GM21723 (cell line): Measurements from ENCODE around the gene MEF2C.
"Not testable (repeated sequence)": the region's sequence is repeated elsewhere in the genome, so short reads cannot be mapped to it uniquely, and the experiment has no call there.

ENCODE experiments used
- ATAC-seq: cut with Tn5 transposase; IDR thresholded peaks from one replicate; pipeline ENCODE4 v1.9.1; 2021; ENCODE audit warnings: mild to moderate bottlenecking, moderate library complexity; ENCODE audit not compliant: unreplicated experiment

The MEF2C gene

DNA sequence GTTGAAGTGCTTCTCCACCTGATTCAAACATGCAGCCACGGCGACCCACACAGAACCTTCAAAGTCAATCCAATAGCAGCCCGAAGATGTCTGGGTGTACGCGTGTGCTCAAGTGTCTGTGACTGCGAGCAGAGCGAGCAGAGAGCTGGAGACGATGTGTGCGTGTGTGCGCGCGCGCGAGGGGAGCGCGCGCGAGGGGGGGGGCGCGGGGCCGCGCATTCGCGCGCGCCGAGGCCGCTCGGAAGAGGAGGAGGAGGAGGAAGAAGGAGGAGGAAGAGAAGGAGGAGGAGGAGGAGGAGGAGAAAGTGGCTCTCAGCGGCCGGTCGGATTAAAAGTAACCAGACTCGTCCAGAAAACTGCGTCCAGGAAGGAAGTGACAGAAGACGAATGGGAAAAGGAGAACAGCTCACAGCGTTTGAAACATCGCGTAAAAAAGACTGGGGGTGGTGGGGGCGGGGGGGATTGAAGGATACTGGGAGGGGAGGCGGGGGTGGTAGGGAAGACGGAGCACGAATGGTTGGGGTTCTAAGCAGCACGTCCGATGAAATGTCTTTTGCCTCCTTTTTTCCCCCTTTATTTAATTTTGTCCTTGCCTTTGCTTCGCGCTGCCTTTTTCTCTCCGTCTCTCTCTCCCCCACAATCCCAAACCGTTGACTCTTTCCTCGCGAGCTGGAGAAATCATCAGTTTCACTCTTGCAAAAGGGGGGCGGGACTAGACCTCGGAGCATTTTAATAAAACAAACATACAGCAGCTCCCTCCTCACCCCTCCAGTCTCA is at the start of gene MEF2C:
TSS of gene MEF2C (minus strand) at position 126 of the 777 bp plus-strand sequence. CDS start 59,396 bp downstream, outside the sequence.
- peak; percentile 40 for ATAC-seq

DNA sequence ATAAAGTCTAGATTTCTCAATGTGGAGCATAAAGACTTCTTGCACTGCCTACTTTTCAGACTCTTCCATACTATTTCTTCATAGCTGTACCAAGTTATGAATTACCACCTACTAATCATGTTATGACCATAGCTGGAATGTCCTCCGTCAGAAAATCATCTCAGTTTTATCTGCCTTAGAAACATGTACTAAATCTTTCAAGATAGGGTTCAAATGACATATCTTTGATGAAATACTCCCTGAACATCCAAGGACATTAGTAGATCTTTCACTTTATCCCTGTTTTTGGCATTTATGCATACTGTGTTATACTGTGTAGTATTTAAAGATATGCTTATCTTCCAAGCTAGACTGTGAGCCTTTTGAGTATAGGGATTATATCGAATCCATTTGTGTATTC is 49.6 kb upstream of the MEF2C start:
- no peak for ATAC-seq

DNA sequence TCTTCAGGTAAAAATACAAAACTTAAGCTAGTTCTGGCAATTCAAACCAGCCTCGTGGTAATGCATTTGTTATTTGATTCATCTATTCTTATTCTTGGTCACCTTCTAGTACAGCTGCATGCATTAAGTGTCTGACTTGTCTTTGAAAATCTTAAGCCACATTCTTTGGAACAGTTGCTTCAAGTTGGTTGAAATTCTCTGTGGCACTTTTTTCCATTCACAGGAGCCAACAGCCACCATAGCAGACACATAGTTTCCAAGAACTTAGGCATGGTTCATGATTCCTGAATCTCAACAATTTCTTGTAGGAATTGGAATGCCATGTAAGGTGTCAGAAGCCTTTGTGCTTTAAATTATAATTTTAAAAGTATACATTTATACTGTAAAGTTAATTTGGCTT is 47.4 kb upstream of the MEF2C start:
- ATAC-seq = no peak

DNA sequence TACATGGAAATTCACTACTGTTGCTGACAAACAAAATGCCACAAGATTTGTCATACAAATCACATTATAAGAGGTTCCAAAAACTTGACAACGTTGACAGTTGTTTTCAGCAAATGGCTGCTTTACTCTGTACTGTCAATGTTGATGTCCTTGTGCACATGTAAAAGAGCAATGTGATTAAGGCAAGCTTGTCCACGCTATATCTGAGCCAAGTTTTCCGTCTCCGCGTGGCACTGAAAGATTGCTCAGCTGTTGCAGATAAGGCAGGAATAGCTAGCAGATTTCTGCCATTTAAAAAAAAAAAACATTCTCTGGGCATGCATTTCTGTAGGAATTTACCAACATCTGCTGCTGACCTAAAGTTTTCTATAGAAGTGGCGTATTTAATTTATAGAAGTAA is 46.4 kb upstream of the MEF2C start:
- ATAC-seq = no peak

DNA sequence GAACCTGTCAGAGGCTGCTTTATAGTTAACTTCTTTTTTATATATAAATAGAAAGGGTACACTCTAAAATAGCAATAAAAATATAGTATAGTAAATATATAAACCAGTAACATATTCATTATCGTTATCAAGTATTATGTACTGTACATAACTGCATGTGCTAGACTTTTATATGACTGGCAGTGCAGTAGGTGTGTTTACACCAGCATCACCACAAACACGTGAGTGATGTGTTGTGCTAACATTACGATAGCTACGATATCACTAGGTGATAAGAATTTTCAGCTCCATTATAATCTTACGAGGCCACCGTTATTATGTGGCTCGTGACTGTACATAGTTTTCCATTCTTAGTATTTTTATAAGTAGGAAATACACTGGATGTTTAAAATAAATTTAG is 43.8 kb upstream of the MEF2C start:
- ATAC-seq = no peak

DNA sequence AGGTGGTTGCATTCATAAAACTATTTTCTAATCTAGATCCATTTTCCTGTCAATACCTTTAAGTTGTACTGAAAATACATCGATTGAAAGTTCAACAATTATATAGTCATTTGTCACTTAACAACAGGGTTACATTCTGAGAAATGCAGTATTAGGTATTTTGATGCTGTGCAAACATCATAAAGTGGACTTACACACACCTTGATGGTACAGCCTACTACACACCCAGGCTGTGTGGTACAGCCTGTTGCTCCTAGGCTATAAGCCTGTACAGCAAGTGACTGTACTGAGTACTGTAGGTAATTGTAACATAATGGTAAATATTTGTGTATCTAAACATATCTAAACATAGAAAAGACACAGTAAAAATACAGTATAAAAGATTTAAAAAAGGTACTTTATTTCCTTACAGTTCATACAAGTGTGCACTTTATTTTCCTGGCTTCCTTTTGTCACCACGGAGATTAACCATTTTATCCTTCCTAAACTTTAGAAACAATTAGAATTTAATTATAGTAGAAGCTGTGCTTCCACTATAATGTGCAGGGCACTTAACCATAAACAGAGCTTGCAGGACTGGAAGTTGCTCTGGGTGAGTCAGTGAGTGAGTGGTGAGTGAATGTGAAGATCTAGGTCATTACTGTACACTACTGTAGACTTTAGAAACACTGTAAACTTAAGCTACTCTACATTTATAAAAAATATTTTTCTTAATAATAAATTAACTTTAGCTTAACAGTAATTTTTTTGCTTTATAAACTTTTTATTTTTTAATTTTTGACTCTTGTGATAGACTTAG is 42.9 kb upstream of the MEF2C start:
- ATAC-seq = no peak

DNA sequence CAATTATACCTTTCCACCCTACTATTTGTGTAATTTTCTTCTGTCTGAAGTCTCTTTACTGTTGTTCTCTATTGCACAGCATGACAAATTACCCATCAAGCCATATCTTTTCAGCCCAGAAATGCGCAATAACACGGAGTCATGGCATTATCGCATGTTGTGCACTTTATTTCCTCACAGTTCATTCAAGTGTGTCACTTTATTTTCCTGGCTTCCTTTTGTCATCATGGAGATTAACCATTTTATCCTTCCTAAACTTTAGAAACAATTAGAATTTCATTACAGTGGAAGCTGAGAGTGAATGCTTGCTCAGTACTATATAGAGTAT is 41.3 kb upstream of the MEF2C start:
- ATAC-seq = no peak

DNA sequence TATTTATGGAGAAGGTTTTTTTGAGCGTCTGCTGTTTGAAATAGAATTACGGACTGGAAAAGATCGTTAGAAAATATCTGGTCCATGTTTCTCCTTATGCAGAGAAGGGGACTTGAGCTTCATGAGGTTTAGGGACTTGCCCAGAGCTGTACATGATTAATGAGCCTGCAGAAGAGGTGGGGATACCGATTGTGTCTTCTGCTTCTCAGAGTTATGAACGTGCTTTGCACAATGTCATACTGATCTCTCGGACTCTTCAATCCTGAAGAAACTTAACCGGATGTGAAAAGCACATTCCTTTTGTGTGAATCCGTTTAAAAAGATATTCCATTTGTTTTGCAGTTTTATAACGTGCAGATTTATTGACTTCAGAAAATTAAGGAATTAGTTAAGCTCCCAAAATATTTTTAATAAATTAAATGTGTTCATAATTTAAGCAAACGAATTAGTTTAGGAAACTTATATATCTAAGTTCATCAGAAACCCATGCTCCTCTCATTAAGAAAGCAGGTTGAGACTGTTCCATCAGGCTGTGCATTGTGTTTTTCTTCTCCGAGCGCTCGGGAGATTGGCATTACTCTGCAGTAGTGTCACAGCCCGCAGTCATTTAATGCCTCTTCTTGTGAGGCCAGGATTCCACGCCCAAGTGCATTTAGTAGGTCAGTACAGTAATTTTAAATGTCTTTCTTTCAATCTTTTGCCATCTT is 40.8 kb upstream of the MEF2C start:
- ATAC-seq = no peak

DNA sequence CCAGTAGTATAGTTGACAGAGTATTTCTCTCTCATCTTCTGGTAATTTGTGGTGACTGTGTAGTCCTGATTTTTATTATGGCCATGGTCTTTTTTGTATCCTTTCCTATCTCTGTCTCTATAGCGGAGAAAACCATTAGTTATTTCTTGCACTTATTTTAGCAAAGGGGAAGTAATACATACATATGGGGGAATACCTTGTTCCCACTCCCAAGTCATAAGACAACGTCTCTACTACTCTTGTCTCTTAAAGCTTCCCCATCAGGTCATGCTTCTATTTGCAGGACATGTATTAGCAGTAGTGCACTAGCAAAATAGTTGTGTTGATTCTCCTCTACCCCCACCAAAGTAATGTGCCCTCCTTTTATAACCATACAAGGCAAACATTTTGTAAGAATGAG is 29.8 kb upstream of the MEF2C start:
- not testable (repeated sequence) for ATAC-seq

DNA sequence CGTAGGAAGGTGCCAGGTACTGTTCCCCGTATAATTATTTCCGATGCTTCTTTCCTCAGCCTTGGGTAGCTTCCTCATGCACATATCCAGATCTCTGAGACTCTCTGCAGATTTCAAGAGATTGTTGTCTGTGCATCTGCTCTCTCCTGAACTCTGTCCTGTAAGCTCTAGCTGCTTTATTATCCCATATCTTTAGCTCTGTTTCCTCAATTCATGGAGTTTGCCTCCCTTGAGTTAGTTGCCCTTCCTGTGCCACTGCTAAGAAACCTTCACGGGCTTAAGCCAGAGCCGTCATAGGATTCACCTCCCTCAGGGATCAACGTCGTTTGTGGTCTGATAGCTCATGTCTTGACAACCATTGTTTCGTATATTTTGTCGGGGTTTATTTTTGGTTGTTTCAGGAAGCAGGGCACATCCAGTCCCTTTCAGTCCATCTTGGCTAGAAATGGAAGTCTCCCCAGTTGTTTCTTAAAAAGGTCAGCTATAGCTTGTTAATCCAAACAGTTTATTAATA is 28.1 kb upstream of the MEF2C start:
- ATAC-seq = not testable (repeated sequence)

DNA sequence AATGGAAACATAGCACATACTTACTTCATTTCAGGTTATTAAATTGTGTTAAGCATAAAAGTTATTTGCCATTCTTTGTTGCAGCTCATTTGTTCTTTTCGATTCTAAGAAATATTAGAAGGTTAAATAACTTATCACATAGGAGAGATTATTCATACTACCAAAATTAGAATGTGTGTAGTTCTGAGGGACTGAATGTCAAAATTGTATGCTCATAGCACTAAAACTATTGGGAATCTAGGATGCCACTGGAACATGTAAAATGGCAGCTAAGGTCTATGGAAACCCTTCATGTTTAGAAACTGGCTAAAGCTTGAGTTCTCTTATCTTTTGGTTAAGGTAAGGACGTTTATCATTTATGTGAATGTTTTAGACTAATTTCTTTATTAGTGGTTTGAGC is 21.5 kb upstream of the MEF2C start:
- ATAC-seq = not testable (repeated sequence)

DNA sequence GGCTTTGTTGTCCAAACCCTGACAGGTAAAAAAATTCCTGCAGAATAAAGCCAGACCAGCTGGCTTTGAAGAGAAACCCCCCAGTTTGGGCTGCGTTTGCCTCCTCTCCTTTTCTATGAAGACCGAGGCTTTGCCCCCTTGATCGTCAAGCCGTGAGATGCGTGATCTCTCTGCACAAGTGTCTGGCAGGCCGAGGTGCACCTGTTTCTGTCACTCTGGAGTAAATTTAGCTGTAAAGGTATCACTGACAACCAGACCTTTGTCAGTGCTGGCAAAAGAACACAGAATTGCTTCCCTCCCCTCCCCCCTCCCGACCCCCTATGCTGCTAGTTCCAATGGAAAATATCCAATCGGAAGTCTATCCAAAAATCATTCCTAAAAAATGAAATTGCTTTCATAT is 21.0 kb upstream of the MEF2C start:
- ATAC-seq = not testable (repeated sequence)

DNA sequence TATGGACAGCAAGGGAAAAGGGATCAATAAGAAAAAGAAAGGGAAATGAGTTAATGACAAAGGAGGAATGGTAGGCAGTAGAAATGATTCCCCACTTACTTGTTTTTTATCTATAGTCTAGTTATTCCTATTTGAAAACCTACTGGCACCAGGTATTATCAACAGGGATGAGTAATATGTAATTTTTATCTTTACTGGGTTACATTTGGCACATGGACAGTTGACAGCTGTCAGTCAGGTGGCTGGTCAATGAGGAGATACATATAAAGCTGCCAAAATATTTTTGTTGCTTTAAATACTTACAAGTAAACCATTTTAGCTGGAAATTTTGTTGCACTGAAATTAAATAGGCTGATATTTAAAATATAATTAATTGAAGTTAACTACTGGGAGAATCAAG is 18.1 kb upstream of the MEF2C start:
- ATAC-seq = not testable (repeated sequence)

DNA sequence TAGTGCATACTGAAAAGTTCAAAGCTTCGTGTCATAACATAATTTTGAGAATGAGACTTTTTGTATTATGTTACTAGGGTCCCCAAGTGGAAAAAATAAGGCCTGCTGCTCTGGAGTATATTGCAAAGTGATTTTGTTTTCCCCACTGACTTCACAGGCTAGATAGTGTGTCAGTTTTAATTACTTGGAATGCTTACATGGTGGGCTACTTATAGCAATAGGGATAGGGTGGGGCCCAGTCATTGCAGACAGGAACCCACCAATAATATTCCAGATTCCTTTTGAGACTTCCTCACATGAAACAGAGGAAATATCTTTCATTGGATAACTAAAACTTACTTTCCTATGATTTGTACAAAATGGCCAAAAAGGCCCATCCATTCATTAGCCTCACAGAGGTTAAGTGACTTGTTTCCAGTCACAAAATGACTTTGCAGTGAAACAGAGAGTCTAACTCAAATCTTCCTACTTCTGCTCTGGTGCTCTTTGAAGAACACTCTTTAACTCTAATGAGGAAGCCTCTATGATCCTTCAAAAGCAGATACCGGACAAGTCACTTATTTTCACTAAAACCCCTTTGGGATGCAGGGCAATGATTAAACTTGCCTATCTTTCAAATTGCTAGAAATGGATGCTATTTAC is 16.2 kb upstream of the MEF2C start:
- no peak for ATAC-seq

DNA sequence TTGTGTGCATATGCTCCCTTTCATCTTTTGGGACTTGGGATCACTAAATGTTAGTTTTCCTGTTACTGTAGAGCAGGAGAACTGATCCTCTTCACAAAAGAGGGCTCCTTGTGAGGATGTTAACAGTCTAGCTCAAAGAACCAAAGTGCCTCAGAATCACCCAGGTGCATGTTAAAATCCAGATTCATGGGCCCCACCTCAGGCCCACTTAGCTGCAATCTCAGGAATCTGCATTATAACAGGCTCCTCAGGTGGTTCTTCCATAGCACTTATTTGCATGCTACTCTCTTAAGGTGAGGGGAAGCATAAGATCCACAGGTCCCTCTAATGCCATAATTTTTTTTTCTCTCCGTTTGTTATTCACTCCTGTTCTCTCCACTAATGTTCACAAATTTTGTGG is 14.8 kb upstream of the MEF2C start:
- no peak for ATAC-seq

DNA sequence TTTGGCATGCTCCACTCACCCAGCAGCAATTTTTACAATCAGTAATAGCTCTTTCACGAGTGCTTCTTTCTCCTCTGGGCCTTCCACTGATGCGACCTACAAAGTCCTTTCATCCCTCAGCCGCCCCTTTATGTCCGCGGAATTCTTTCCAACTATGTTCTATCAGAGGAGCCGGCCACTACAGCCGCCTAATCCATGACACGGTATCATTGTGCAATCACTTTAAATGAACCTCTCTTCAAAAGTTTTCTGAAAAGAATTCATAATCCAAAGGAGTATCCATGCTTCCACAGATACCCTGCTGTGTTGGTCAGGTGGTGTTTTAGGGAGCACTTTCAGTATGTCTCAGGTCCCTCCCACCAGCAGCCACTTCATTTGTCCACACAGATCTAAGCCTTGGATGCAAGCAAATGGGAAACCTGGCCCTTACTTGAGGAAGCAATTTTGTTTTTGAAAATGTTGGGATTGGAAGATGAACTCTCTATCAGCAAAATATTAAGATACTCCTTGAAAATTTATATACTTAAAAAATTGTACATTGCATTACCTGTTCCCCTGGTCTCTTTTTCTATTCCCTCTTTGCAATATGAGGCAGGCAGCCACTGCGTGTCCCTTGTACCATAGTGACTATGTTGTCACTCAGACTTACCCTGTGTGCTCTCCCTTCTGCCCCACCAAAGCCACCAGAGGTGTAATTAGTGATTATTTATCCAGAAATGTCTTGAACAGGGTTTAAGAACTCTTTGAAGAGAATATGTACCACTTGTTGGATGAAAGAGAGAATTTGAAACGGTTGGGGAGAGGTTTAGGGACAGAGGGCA is 12.9 kb upstream of the MEF2C start:
- ATAC-seq = no peak

DNA sequence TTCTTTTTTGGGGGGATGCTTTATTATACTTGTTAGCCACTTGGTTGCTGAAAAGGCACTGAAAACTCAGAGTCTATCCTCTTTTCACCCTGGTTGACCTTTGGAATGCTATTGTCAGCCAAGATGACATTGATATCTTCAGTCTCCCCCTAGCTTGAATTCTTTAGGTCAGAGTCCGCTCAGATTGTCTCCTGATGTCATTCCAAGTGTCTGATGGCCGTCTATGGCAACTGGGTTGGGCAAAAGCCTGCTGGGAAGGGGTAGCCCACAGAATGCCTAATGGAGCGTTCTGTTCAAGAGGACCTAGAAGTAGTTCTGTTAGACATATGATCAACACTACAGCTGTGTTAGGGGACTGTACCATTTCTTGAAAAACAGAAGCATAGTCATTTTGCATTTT is 9.7 kb upstream of the MEF2C start:
- no peak for ATAC-seq

DNA sequence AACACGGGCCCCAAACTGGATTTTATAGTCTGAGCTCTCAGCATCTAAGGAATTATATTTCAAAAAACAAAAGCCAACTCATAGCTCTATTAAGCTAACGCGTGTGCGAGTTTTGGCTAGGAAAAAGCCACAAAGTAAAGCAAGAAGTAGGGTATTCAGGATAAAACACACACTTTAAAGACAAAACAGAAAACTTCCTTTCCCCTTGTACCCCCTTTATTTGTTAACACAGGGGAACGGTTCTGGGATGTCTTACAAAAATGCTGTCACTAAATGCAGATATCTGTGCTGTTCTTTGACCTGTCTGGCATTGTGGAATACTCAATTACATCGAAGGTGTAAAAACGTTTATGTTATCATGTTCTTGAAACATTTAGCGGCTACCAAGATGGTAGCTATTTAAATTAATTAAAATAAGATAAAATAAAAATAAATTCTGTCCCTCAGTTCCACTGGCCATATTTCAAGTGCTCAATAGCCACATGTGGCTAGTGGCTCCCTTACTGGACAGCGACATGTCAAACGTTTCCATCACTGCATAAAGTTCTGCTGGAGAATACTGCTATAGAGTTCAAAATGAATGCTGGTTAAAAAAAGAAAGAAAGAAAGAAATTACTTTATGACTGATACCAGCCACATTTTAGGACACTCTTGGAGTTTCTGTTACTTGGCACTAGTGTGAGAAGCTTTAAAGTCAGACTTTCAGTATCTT is 7.2 kb upstream of the MEF2C start:
- no peak for ATAC-seq

DNA sequence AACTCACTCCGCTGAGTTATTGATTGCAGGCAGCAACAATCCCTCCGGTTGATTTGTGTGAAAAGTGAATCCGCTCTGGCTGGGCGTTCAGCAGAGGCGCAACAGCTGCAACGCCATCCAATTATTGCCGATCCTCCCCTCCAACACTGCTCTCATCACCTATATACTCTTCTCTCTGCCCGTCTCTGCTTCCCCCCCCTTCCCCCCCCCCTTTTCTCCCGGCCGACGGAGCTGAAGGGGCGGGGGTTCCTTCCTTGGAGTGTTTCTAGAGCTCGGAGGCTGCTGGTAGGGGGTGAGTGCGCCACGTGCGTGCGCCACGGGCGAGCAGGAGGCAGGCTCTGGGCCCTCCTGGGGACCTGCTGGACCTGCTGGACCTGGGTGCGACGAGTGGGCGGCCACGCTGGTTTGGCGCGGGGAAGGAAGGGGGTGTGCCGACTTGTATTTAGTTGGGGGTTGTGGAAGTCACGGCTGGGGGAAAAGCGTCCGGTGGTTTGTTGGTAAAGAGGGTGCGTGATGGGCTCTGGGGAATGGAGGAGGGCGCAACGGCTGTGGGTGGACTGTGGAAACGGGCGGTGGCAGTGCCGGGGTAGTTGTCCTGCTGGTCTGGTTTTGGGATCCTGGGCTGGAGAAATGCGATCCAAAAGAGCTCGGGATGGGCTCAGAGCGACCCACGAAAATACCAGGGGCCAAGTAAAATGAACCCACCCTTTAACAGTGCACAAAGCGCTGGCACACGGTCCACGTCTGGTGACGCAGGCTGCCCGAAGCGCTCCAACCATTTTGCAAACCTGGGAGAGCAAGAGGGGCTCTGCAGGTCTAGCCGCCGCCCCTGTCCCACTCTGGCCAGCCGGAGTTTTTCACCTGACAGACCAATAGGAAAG is 6.4 kb upstream of the MEF2C start:
- ATAC-seq = no peak
